Psoas muscle (tissue), 8 donors: ENCODE measurements around the gene SLC1A2. TPM values are rescaled to one million over a fixed set of nuclear protein-coding genes. Genes with fewer than 3 reads are reported as not detected.

ENCODE experiments used
- ATAC-seq, 4 donors: fragments of 200-7000 bp; cut with Tn5 transposase; one replicate each; pipeline ENCODE4 v1.9.1; 2020; ENCODE audit warnings: moderate library complexity in 3 of 4, mild to moderate bottlenecking in 2 of 4
- DNase-seq, 2 donors: peaks; one replicate each; pipeline ENCODE4 v3.0.0-alpha.2; 2020
- H3K27ac ChIP-seq: fragments of 200-600 bp; one replicate; pipeline ENCODE4 v1.8.0; 2022
- H3K27me3 ChIP-seq, 3 donors: fragments of 200-600 bp in 1 of 3; one replicate each; pipeline versions ENCODE4 v1.6.1 to v1.8.0; 2013 to 2022; ENCODE audit warnings: low read length in 2 of 3, mild to moderate bottlenecking in 2 of 3, moderate library complexity in 1 of 3; ENCODE audit not compliant: insufficient read depth in 3 of 3
- H3K36me3 ChIP-seq, 2 donors: fragments of 200-600 bp in 1 of 2; one replicate each; pipeline versions ENCODE4 v1.6.1 to v1.8.0; 2013 to 2022; ENCODE audit warnings: low read depth in 1 of 2, mild to moderate bottlenecking in 1 of 2, moderate library complexity in 1 of 2; ENCODE audit not compliant: insufficient read depth in 1 of 2
- H3K4me1 ChIP-seq: fragments of 200-600 bp; one replicate; pipeline ENCODE4 v1.8.0; 2022
- H3K4me3 ChIP-seq: fragments of 200-600 bp; one replicate; pipeline ENCODE4 v1.8.0; 2022; ENCODE audit warnings: mild to moderate bottlenecking
- H3K9me3 ChIP-seq: fragments of 200-600 bp; one replicate; pipeline ENCODE4 v1.8.0; 2022
- CTCF ChIP-seq: fragments of 200-600 bp; IDR thresholded peaks from one replicate; pipeline ENCODE4 v1.8.0; 2022; ENCODE audit warnings: antibody characterized with exemption
- WGBS, 3 donors: extraction: QIAGEN DNeasy Blood & Tissue Kit; methylation state at CpG; one replicate each; pipeline versions ENCODE4 v1.1.6 to v1.1.7; 2013; 5-methylcytosine and 5-hydroxymethylcytosine counted together
- intact Hi-C, 2 donors: fragments of 100-400 bp; cut with DNase I; formaldehyde crosslinking; loops; one replicate each; pipeline versions ENCODE4 v1.11.0 to v1.14.2; 2022
- polyA plus RNA-seq, 3 donors: library from polyadenylated mRNA; stranded (reverse); fragments of 200-250 nt; gene quantifications; one replicate each; pipeline ENCODE4 v1.2.3, GENCODE V29; 2013
- total RNA-seq, 4 donors: library from RNA; stranded (reverse); fragmentation: NEBNext Ultra II Directional in 2 of 4; extraction: Animal tissue kit (Norgen Biotek cat#: 25700) in 2 of 4; gene quantifications; one replicate each; pipeline versions ENCODE4 v1.2.1 to v1.2.4, GENCODE V29; 2021 to 2023
- donor health status: healthy with polysubstance abuse.
- donor health status: DM: no; HTN: no; CAD: no; lungs with moderate emphysema.
- donor health status: Bipolar disorder and iron deficiency.
- donor health status: healthy.
- donor health status: DM: yes; HTN: yes; CAD: no.
- donor health status: DM: no; HTN: no; CAD: no.
- donor health status: DM: no; HTN: no; CAD: no.
- donor health status: DM: yes; HTN: yes; CAD: no.

SLC1A2 gene
- total and polyA plus RNA-seq, 7 donors = 0.05 to 2.0 (median 0.35) TPM

GRCh38 chr11:35393098-35393497 is 26.3 kb downstream of the SLC1A2 start:
- H3K27me3 ChIP-seq = no peaks in the 10 kb centered on the region
- intact Hi-C loops = loop anchor here (2.0 to 10.0 kb wide), 6 partner anchors 131 to 808 kb away; no protein-coding TSS in a partner anchor
- H3K9me3 ChIP-seq = no peaks in the 10 kb centered on the region
- 50 to 51% (median 51%) methylated on average over 4 of the region's 4 CpGs for WGBS, 3 donors
- no peak for DNase-seq
- H3K4me1 ChIP-seq = peaks cover 5% of the 10 kb centered on the region
- no peak overlapping the region for H3K27ac ChIP-seq
- no peak for ATAC-seq
- H3K36me3 ChIP-seq = no peaks in the 10 kb centered on the region
- no peak for TF ChIP-seq CTCF
- no peak overlapping the region for H3K4me3 ChIP-seq

GRCh38 chr11:35391922-35392688 is 27.3 kb downstream of the SLC1A2 start:
- DNase-seq (peak; percentile 84 to 88), ATAC-seq (peak; percentile 80 to 95 (median 88))
- Histone ChIP-seq H3K27me3 (no peaks in the 10 kb centered on the region), H3K9me3 (no peaks in the 10 kb centered on the region), H3K4me1 (peaks cover 5% of the 10 kb centered on the region), H3K27ac (no peak overlapping the region), H3K4me3 (no peak overlapping the region), H3K36me3 (no peaks in the 10 kb centered on the region)
- TF ChIP-seq CTCF = peak; percentile 89
- 24 to 27% (median 25%) methylated on average over 13 of the region's 13 CpGs for WGBS, 3 donors
- intact Hi-C loops = loop anchor here (2.0 to 10.0 kb wide), 6 partner anchors 130 to 807 kb away; no protein-coding TSS in a partner anchor

- TF ChIP-seq CTCF = no peak
- Histone ChIP-seq H3K27me3 (no peaks in the 10 kb centered on the region), H3K27ac (no peak overlapping the region), H3K4me3 (no peak overlapping the region), H3K4me1 (peaks cover 5% of the 10 kb centered on the region), H3K9me3 (no peaks in the 10 kb centered on the region), H3K36me3 (no peaks in the 10 kb centered on the region)
- DNase-seq (no peak), ATAC-seq (peak in 2 of 4 donors; percentile 37 to 39)
- intact Hi-C loops = loop anchor here (5.0 to 10.0 kb wide), 5 partner anchors 129 to 806 kb away; no protein-coding TSS in a partner anchor
- WGBS, 3 donors = 90 to 92% (median 91%) methylated on average over 13 of the region's 13 CpGs
These were observed 28.3 kb downstream of the SLC1A2 start for GRCh38 chr11:35390737-35391682.

- ATAC-seq (no peak), DNase-seq (no peak)
- Histone ChIP-seq H3K4me3 (no peak overlapping the region), H3K27me3 (no peaks in the 10 kb centered on the region), H3K27ac (no peak overlapping the region), H3K36me3 (no peaks in the 10 kb centered on the region), H3K9me3 (no peaks in the 10 kb centered on the region), H3K4me1 (peaks cover 5% of the 10 kb centered on the region)
- intact Hi-C loops = loop anchor here (5.0 to 10.0 kb wide), 6 partner anchors 128 to 805 kb away; no protein-coding TSS in a partner anchor
- no peak for TF ChIP-seq CTCF
- WGBS, 3 donors = 76 to 86% (median 83%) methylated on average over 6 of the region's 6 CpGs
These were observed 29.4 kb downstream of the SLC1A2 start for GRCh38 chr11:35389897-35390465.
